GM19099 (cell line): Measurements from ENCODE around the gene PCSK6.

Experiments used
- POLR2A ChIP-seq: IDR thresholded peaks from 3 replicates; pipeline ENCODE4 v1.6.1; 2011; ENCODE audit warnings: low read depth; ENCODE audit not compliant: insufficient read length; ENCODE audit errors: extremely low read depth

Gene PCSK6

GRCh38 chr15:101489599-101490407 lies at the start of gene PCSK6:
TSS of gene PCSK6 (minus strand) at chr15:101489707. CDS start at chr15:101489670, 37 bp downstream.
- no peak for TF ChIP-seq POLR2A

DNA sequence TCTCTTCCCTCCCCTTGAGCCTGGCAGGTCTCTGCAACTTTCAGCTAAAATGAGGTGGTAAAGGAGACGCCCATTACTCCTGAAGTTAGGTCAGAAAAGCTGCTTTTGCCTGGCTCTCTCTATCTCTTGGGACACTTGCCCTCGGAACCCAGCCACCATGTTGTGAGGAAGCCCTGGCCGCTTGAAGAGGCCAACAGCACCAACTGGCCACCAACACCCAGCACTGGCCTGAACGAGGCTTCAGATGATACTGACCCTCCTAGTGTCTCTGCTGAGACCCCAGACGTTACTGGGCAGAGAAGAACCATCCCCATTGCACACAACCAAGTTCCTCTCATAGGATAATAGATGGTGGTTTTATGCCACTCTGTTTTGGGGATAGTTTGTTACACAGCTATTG lies 49.5 kb upstream of the PCSK6 start:
- TF ChIP-seq POLR2A, result no peak

GRCh38 chr15:101538177-101538576 lies 48.7 kb upstream of the PCSK6 start:
- no peak for TF ChIP-seq POLR2A

DNA sequence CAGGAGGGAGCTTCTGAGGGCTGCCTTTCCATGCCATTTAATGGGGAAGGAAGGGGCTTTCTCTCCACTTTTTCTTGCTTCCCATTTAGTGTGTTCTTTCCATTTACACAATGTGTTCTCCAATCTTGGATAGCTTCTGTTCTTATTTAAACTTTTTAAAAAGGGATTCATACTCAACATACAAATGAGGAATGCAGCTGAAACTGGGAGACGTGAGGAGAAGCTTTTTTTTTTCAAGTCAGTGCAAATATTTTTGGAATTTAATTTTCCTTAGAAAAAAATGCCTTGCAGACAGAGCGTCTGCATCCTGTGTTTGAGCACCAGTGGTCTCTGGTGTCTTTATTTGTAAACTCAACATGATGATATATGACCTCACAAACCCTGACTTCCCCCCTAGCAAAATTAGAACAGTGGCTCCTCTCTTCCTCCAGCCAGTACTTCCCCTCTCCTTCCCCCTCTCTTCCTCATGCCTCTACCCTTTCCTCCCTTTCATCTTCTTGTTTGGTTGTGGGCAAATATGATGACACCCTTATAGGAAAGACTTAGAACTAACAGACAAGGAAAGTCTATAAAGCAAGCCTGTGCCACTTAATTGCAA lies 48.1 kb upstream of the PCSK6 start:
- no peak for TF ChIP-seq POLR2A

- TF ChIP-seq POLR2A, result no peak
These were observed 47.4 kb upstream of the PCSK6 start for GRCh38 chr15:101536875-101537405.

DNA sequence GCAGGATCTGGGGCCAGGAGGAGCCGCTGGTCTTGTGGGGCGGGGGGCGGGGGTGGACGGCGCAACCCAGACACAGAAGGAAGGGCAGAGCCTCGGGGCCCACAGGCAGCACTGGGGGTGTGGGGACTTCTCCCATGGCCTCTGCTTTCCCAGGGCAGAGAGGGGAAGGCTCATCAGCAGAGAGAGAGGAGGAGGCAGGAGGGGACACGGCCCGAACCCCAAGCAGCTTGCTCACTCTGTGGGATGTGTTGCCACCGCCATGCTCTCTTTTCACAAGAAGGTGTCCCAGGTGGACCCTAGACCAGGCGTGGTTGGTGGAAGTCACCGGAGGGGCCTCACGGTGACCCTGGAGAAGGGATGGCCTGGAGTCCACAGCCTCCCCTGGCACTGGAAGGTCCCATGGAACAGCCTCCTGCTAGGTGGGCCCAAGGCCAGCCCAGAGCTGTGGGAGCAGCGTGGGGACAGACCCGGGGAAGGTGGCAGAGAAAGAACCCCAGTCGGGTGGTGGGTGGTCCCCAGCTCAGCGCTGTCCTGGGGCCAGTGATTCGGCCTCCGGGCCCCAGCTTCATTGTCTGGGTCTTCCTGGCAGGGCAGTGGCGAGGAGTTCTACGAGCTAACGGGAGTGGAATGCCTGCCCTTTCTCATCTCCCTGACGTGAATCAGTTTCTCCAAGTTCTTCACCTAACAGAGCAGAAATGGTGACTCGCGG lies 46.8 kb upstream of the PCSK6 start:
- no peak for TF ChIP-seq POLR2A

DNA sequence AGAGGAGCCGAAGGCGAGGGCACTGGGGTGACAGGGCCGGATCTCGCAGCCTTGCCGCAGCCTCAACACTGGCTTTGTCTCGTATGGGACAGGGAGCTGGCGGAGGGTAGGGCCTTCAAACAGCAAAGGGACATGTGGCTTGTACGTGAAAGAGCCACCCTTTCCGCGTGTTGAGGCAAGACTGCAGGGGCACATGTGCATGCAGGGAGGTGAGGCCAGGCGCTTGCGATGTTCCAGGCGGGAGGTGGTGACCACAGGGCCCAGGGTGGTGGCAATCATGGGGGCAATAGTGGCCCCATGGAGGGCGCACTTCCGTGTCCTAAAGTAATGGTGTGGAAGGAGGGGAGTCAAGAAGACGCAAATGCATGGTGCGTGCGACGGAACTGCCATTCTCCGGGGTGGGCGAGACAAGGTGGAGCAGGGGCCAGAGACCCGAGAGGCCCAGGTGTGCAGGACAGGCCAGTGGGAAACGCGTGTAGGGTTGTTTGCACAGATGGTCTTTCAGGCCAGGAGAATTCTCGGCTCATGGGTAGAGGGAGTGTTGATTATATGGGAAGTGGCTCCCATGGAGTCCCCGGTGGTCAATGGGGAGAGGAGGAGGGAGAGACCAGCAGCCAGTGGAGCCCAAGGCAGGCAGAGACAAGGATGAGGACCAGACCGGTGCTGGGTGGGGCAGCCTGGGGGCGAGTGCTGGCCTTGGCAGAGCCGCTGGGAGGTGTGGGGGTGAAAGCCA lies 45.8 kb upstream of the PCSK6 start:
- no peak for TF ChIP-seq POLR2A

DNA sequence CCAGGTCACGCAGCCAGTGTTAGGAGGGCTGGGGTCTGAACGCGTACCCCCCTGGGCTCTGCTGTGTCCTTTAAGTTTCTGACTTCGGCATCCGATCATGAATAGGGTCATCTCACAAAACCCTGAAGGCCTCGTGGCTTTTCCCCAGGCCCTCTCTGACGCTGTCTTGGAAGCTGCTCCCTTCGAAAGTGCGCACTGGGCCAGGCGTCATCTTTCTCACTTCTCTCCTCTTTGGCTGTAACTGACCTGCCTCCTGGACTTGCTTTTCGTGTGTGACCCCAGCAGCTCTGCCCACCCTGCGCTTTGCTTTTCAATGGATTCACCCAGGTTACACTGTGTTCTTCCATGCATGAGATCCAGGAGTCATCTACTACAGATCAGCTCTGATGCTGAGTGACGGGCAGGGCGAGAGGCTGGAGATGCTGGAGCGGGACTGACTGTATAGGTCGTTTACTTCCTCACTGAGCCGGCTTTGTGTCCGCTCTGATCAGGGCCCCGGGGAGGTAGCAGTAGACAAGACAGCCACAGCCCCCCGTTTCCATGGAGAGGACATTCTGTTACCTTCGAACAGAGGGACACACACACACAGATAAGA lies 45.0 kb upstream of the PCSK6 start:
- no peak for TF ChIP-seq POLR2A

DNA sequence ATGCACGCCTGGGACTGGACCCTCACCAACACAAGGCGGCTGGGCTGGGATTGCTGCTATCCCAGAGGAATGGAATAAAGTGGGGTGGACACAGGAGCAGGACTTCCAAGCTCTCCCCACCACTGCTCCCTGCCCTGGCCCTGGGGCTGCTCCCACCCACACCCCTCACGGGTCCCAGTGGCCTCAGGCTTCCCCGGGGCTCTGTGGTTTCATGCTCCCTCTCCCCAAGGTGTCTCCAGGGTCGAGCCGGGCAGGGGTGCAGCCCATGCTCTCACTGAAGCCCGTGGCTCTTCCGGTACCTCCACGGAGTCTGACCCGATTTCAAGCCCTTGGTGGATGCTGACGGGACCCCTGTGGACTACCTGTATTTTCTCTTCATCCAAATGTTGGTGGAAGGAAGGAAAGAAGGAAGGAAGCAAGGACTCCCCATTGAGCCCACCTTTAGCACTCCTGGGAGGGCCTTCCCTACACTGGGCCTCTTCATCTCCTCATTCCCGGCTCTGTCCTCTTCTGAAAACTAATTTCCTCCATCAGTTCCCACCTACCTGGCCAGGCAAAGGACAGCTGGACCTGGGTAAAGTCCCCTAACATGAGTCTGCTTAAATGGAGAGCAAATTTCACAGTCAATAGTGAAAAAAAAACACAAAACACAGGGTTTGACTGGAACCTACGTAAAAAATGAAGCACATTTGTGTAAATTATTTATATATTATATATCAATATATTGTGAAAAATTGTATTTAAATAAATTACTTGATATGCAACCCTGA lies 44.0 kb upstream of the PCSK6 start:
- no peak for TF ChIP-seq POLR2A

DNA sequence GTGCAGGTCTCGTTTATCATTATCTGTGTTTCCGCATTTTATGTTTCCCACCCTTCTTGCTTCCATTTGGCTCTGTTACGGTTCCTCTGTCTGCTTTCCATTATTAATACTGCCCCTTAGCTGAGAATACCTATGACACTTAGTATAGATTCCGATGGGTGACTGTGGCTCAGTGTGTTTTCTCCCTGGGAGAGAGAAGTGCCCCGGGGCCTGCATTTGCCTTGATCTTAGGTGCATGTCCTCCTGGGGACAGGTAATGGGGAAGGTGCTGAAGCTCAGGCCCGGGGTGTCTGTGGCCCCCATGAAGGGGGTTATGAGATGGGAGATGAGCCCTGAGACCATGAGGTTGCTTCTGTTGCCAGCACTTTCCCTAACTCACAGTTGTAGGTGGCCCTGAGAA lies 43.4 kb upstream of the PCSK6 start:
- TF ChIP-seq POLR2A, result no peak

DNA sequence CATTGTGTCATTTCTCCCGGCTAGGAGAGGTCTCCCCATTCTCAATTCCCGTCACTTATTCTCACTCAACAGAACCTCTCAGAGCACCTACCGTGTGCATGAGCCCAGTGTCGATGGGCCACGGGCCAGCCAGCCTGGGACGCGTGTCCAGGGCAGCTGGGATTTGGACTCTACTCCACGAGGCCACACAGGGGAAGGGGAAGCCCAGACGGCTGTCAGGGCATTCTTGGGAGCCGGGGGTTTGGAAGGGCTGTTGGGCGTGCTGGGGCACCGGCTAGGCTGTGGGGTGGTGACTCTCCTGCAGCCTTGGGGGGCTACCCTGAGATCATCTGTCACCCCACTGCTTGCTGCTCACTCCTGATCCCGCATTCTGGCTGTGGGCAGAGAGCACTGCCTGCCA lies 41.7 kb upstream of the PCSK6 start:
- TF ChIP-seq POLR2A, result no peak

GRCh38 chr15:101530224-101530958 lies 40.9 kb upstream of the PCSK6 start:
- no peak for TF ChIP-seq POLR2A

GRCh38 chr15:101528917-101529299 lies 39.4 kb upstream of the PCSK6 start:
- TF ChIP-seq POLR2A, result no peak
